ENCODE data around the gene UNC5C.

The UNC5C gene

GRCh38 chr4:95504501-95504900 is 44.3 kb downstream of the UNC5C start:
- ChIA-PET POLR2A (no interaction called here), CTCF (no interaction called here)
- no peak for DNase-seq (ENCODE audit: extremely low spot score)
- TF ChIP-seq FOXA1 (IDR thresholded peaks at IDR 0.05), result no peak
- TF ChIP-seq FOXK2 (IDR thresholded peaks at IDR 0.05), result no peak
- no peak for TF ChIP-seq ARNT (IDR thresholded peaks at IDR 0.05)
- no peak for TF ChIP-seq CTBP1 (IDR thresholded peaks at IDR 0.05; ENCODE audit: borderline replicate concordance)
- no peak for TF ChIP-seq LEF1 (IDR thresholded peaks at IDR 0.05; ENCODE audit: borderline replicate concordance)
- no peak for TF ChIP-seq SP1 (IDR thresholded peaks at IDR 0.05)
- TF ChIP-seq FOXM1 (IDR thresholded peaks at IDR 0.05; ENCODE audit: borderline replicate concordance), result no peak
- TF ChIP-seq TARDBP (IDR thresholded peaks at IDR 0.05), result no peak
- no peak for TF ChIP-seq ELF4 (IDR thresholded peaks at IDR 0.05)
- TF ChIP-seq NFRKB (IDR thresholded peaks at IDR 0.05), result no peak
- TF ChIP-seq PKNOX1 (IDR thresholded peaks at IDR 0.05), result no peak
- no peak for TF ChIP-seq HDGF (IDR thresholded peaks at IDR 0.05; ENCODE audit: borderline replicate concordance)

- no peak for DNase-seq (ENCODE audit: extremely low spot score)
- POLR2A ChIA-PET, result no interaction called here
- TF ChIP-seq SUZ12 (IDR thresholded peaks at IDR 0.05), result no peak
- TF ChIP-seq FOXM1 (IDR thresholded peaks at IDR 0.05; ENCODE audit: borderline replicate concordance), result no peak
- no peak for TF ChIP-seq BHLHE40 (IDR thresholded peaks at IDR 0.05; ENCODE audit: borderline replicate concordance)
- no peak for TF ChIP-seq TARDBP (IDR thresholded peaks at IDR 0.05)
- TF ChIP-seq L3MBTL2 (conservative IDR thresholded peaks at IDR 0.05), result no peak
- no peak for TF ChIP-seq NFRKB (IDR thresholded peaks at IDR 0.05)
- TF ChIP-seq ZNF384 (IDR thresholded peaks at IDR 0.05), result no peak
- TF ChIP-seq SP1 (IDR thresholded peaks at IDR 0.05), result no peak
- no peak for TF ChIP-seq ARNT (IDR thresholded peaks at IDR 0.05)
- no peak for TF ChIP-seq CTBP1 (IDR thresholded peaks at IDR 0.05; ENCODE audit: borderline replicate concordance)
- TF ChIP-seq HDGF (IDR thresholded peaks at IDR 0.05; ENCODE audit: borderline replicate concordance), result no peak
- TF ChIP-seq LEF1 (IDR thresholded peaks at IDR 0.05; ENCODE audit: borderline replicate concordance), result no peak
- no peak for TF ChIP-seq FOXA1 (IDR thresholded peaks at IDR 0.05)
- TF ChIP-seq FOXK2 (IDR thresholded peaks at IDR 0.05), result no peak
- CTCF ChIA-PET, result interaction anchor here (1.6 kb wide), 1 partner anchor 10 kb away, joined by 4 read pairs; no protein-coding TSS in a partner anchor
These were observed 48.4 kb downstream of the UNC5C start for GRCh38 chr4:95500361-95500760.

- no peak for DNase-seq (ENCODE audit: extremely low spot score)
- no peak for TF ChIP-seq FOXK2 (IDR thresholded peaks at IDR 0.05)
- peak; percentile 47; the same call in 1 of the 2 replicates for TF ChIP-seq PKNOX1 (IDR thresholded peaks at IDR 0.05)
- CTCF ChIA-PET, result interaction anchor here (1.6 kb wide), 1 partner anchor 11 kb away, joined by 4 read pairs; no protein-coding TSS in a partner anchor
- POLR2A ChIA-PET, result no interaction called here
These were observed 49.5 kb downstream of the UNC5C start for GRCh38 chr4:95499291-95499696.

GRCh38 chr4:95494186-95494585 is 54.6 kb downstream of the UNC5C start:
- DNase-seq (ENCODE audit: extremely low spot score), result no peak
- no peak for TF ChIP-seq CTBP1 (IDR thresholded peaks at IDR 0.05; ENCODE audit: borderline replicate concordance)
- POLR2A ChIA-PET, result no interaction called here
- CTCF ChIA-PET, result no interaction called here

- CTCF ChIA-PET, result no interaction called here
- TF ChIP-seq CTBP1 (IDR thresholded peaks at IDR 0.05; ENCODE audit: borderline replicate concordance) (no peak), FOXM1 (IDR thresholded peaks at IDR 0.05; ENCODE audit: borderline replicate concordance) (no peak), TARDBP (IDR thresholded peaks at IDR 0.05) (no peak), PKNOX1 (IDR thresholded peaks at IDR 0.05) (no peak), FOXA1 (IDR thresholded peaks at IDR 0.05) (no peak), HDGF (IDR thresholded peaks at IDR 0.05; ENCODE audit: borderline replicate concordance) (no peak), SUZ12 (IDR thresholded peaks at IDR 0.05) (no peak), SP1 (IDR thresholded peaks at IDR 0.05) (no peak), ZNF384 (IDR thresholded peaks at IDR 0.05) (no peak), NFRKB (IDR thresholded peaks at IDR 0.05) (no peak), BHLHE40 (IDR thresholded peaks at IDR 0.05; ENCODE audit: borderline replicate concordance) (no peak), FOXK2 (IDR thresholded peaks at IDR 0.05) (no peak), LEF1 (IDR thresholded peaks at IDR 0.05; ENCODE audit: borderline replicate concordance) (no peak), ARNT (IDR thresholded peaks at IDR 0.05) (no peak), L3MBTL2 (conservative IDR thresholded peaks at IDR 0.05) (no peak), ELF4 (IDR thresholded peaks at IDR 0.05) (no peak)
- POLR2A ChIA-PET, result no interaction called here
- DNase-seq (ENCODE audit: extremely low spot score), result no peak
These were observed 70.1 kb downstream of the UNC5C start for GRCh38 chr4:95478679-95479078.

GRCh38 chr4:95476121-95476520 is 72.7 kb downstream of the UNC5C start:
- POLR2A ChIA-PET, result interaction anchor here (0.8 kb wide), 1 partner anchor 9 kb away, joined by 3 read pairs; no protein-coding TSS in a partner anchor
- DNase-seq (ENCODE audit: extremely low spot score), result no peak
- CTCF ChIA-PET, result no interaction called here
- TF ChIP-seq L3MBTL2 (conservative IDR thresholded peaks at IDR 0.05), result no peak
- no peak for TF ChIP-seq FOXA1 (IDR thresholded peaks at IDR 0.05)
- no peak for TF ChIP-seq FOXM1 (IDR thresholded peaks at IDR 0.05; ENCODE audit: borderline replicate concordance)
- no peak for TF ChIP-seq TARDBP (IDR thresholded peaks at IDR 0.05)
- no peak for TF ChIP-seq CTBP1 (IDR thresholded peaks at IDR 0.05; ENCODE audit: borderline replicate concordance)
- no peak for TF ChIP-seq SUZ12 (IDR thresholded peaks at IDR 0.05)
- TF ChIP-seq HDGF (IDR thresholded peaks at IDR 0.05; ENCODE audit: borderline replicate concordance), result no peak
- TF ChIP-seq NFRKB (IDR thresholded peaks at IDR 0.05), result no peak
- TF ChIP-seq BHLHE40 (IDR thresholded peaks at IDR 0.05; ENCODE audit: borderline replicate concordance), result no peak

- ChIA-PET POLR2A (no interaction called here), CTCF (no interaction called here)
- TF ChIP-seq NFRKB (IDR thresholded peaks at IDR 0.05) (no peak), ARNT (IDR thresholded peaks at IDR 0.05) (no peak), FOXM1 (IDR thresholded peaks at IDR 0.05; ENCODE audit: borderline replicate concordance) (no peak), PKNOX1 (IDR thresholded peaks at IDR 0.05) (no peak), LEF1 (IDR thresholded peaks at IDR 0.05; ENCODE audit: borderline replicate concordance) (no peak), FOXA1 (IDR thresholded peaks at IDR 0.05) (no peak)
- no peak for DNase-seq (ENCODE audit: extremely low spot score)
These were observed 76.2 kb downstream of the UNC5C start for GRCh38 chr4:95472534-95472933.

Data from HEK293T (cell line).